ENCODE measurements around the gene MAPK8IP3.

Gene MAPK8IP3

DNA sequence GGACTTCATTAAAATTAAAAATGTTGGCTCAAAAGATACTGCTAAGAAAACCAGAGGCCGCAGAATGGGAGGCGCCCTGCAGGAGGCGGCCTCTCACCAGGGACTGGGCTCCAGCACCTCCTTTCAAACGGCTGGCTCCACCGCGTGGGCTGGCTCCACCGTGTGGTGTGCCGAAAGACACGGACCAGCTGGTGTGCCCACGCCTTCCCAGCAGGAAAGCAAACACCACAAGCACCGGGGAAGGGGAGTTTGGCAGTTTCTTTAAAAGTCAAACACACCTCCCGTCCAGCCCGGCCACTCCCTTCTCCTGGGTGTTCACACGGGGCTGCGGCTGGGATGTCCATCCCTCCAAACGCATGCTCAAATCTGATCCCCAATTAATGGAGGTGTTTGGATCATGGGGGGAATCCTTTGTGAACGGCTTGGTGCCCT is 106.8 kb downstream of the MAPK8IP3 start:
- peak; percentile 5 to 24 for DNase-seq (ENCODE audit: low read depth in 2 of 2)

DNA sequence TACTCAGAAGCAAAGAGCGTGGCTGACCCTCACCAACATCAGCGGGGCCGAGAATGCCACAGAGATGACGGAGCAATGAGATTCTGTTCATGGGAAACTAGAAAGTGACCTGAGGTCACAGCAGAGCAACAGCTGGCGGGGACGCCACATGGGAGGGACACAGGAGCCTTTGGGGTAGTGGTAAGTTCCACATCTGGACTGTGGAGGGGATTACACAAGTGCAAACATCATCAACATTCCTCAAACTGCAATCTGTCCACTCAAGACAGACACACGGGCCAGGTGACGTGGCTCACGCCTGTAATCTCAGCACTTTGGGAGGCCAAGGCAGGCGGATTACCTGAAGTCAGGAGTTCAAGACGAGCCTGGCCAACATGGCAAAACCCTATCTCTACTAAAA is 109.5 kb downstream of the MAPK8IP3 start:
- no peak for DNase-seq (ENCODE audit: low read depth in 2 of 2)

DNA sequence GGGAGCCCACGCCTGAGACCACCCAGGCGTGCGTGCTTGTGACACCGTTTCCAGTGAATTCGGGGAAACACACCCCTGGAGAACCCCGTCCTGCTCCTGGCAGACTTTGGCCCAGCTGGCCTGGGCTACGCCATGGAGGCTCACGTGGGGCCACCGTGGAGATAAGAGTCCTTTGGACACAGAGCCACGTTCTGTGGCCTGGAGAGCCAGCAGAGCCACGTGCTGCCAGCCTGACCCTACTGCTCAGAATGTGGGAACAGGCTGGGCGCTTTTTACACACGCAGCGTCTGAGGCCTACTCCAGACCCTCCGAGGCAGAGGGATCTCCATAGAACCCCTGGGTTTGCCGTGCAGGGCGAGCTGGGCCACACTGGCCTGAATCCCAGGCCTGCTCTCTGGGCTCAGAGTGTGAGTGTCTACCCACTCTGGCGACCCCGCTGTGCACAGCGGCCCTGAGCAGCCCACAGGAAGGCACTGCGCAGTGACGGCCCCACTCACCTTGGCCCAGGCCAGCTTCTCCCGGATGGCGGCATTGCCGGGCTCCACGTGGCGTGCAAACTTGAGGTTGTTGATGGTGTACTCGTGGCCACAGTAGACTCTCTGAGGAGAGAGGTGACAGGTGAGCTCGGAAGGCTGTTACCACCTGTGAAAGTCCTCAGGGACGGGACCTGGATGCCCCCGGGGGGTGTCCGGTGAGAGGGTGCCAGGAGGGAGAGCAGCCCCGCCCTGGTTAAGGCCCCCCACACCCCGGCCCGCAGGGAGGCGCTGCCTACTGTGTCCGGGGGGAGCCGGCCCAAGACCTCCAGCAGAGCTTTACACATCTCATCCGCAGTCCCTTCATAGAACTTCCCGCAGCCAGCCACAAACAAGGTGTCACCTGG is 110.6 kb downstream of the MAPK8IP3 start:
- DNase-seq (ENCODE audit: low read depth in 2 of 2): no peak

DNA sequence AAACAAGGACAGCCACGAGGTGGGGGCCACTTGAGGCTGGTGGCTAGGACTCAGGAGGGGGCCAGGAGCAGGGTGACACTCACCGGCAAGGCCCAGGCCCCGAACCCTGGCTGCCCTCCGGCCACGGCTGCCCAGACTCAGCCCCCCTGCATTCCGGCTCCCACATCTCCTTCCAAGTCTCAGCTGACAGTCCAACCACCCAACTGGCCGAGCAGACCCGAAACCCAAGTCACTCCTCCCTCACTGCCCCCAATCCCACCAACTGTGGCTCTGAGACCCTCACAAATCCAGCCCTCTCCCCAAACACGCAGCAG is 111.2 kb downstream of the MAPK8IP3 start:
- no peak for DNase-seq (ENCODE audit: low read depth in 2 of 2)

DNA sequence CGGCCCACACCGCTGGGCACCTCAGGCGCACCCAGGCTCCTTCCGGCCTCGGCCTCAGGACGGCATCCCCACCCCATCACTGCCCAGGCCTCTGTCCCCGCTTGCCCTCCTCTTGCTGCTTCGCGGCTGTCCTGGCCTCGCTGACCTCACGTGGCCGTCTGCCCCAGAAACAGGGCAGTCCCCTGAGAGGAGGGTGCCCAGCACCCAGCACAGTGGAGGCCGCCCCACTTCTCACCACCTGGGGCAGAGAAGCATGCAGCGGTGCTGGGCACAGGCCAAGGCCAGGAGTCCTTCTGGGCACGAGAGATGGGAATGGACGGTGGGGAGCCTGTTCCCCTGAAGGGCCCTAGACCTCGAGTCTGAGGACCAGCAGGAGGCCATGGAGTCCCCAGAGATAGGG is 111.7 kb downstream of the MAPK8IP3 start:
- no peak for DNase-seq (ENCODE audit: low read depth in 2 of 2)

DNA sequence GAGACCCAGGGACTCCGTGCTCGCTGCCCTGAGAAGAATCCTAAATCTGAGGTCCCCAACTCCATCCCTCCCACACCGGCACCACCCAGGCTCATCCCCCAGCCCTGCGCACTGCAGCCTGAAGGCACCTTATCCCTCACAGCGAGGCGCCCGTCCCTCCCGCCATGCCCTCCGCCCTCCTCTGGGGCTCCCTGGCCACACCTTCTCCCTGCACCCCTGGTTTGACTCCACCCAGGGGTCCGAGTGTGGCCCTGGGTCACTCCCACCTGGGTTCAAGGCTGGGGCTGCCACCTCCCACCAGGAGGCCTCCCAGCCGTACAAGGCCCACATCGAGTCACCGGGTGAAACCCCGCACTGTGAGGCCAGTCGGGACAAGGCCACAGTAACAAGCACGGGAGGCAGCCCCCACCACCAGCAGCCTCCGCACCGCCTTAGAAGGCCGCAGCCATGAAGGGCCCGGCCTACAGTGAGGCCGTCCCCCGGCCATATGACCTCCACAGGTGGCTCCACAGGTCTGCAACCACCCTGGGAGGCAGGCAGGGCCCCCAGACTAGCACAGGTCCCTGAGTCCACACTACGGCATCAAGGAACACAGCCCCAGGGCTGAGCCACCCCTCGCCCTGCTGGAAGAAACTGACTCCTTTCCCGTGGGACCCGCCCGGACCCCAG is 112.3 kb downstream of the MAPK8IP3 start:
- no peak for DNase-seq (ENCODE audit: low read depth in 2 of 2)

DNA sequence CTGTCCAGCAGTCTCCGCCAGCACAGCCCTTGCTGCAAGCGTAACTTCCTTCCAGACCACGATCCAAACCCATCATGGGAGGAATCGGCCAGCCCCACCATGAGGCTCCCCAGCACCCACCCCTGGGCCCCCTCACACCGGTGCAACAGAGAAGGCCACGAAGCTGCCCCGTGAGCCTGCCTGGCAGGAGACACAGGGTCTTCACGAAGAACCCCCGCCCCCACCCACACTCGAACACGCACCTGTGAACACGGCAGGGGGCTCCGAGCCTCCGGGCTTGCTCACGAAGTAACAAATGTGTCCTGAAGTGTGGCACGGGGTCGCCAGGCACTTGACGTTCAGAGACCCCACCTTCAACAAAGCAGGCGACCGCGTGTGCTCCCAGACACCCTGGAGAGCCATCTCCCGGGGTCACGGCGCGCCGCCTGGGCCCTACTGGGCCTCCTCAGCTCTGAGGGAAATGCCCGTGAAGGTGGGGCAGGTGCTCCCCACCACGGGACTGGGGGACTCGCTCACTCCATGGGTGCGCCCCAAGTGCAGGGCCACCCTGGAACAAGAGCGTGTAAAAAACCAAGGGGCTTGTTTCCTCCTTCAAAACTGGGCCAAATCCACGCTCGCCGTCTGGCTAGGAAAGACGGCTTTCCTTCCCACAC is 113.0 kb downstream of the MAPK8IP3 start:
- DNase-seq (ENCODE audit: low read depth in 2 of 2): no peak

DNA sequence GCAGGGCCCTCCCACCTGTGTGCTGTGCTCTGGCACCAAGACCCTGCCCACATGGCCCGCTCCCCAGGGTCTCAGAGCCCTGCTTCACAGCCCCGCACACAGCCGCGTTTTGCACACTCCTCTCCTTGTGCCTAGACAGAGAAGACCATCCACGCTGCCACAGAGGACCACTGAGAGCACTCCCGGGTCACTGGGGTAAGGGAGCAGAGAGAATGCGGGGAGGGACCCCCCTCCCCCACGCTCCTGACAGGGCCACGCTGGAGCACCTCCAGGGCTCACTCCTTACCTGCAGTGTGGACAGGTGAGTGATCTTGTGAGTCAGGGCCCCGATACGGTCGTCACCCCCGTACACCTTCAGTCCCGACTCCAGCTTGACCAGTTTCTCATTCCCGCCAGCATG is 113.6 kb downstream of the MAPK8IP3 start:
- DNase-seq (ENCODE audit: low read depth in 2 of 2): no peak
